Body of pancreas (tissue), 4 donors: Measurements from ENCODE around the gene TRIM40. TPM values are rescaled to one million over a fixed set of nuclear protein-coding genes. Genes with fewer than 3 reads are reported as not detected.

ENCODE experiments used
- ATAC-seq: fragments of 150-250 bp; one replicate; pipeline ENCODE4 v1.9.1; 2016
- DNase-seq, 4 donors: peaks; one replicate each; pipeline ENCODE4 v3.0.0-alpha.2; 2019
- H3K27ac ChIP-seq, 4 donors: fragments of 200-600 bp; sonication (generic); 1 replicate in 3 of 4; 2 replicates in 1 of 4; pipeline versions ENCODE4 v1.5.1 to v1.6.1; 2016 to 2019; ENCODE audit warnings: mild to moderate bottlenecking in 1 of 4, mixed read lengths in 1 of 4, moderate library complexity in 1 of 4
- H3K27me3 ChIP-seq, 2 donors: fragments of 200-600 bp; sonication (generic); one replicate each; pipeline ENCODE4 v1.6.0; 2016; ENCODE audit warnings: mild to moderate bottlenecking in 1 of 2
- H3K36me3 ChIP-seq, 2 donors: fragments of 200-600 bp; sonication (generic); replicated peaks in 1 of 2; 2 replicates each; pipeline ENCODE4 v1.5.1; 2016; ENCODE audit warnings: low read depth in 2 of 2; ENCODE audit not compliant: insufficient read depth in 1 of 2
- H3K4me1 ChIP-seq: fragments of 200-600 bp; sonication (generic); one replicate; pipeline ENCODE4 v1.6.0; 2016
- H3K4me3 ChIP-seq, 2 donors: fragments of 200-600 bp; sonication (generic); 1 replicate in 1 of 2; 2 replicates in 1 of 2; pipeline ENCODE4 v1.5.1; 2016 to 2019
- H3K9me3 ChIP-seq, 3 donors: fragments of 200-600 bp; sonication (generic); 1 replicate in 2 of 3; 2 replicates in 1 of 3; pipeline ENCODE4 v1.5.1; 2016
- CTCF ChIP-seq, 7 experiments: fragments of 450-650 bp in 4 of 7; fragments of 200-600 bp in 3 of 7; sonication (generic) in 3 of 7; IDR thresholded peaks; one replicate each; pipeline ENCODE4 v1.5.1; 2016 to 2019; ENCODE audit warnings: antibody characterized with exemption in 7 of 7
- POLR2A ChIP-seq, 3 donors: fragments of 450-650 bp; IDR thresholded peaks; one replicate each; pipeline ENCODE4 v1.6.1; 2016; ENCODE audit warnings: antibody characterized with exemption in 3 of 3, mild to moderate bottlenecking in 2 of 3
- WGBS, 2 donors: methylation state at CpG; one replicate each; pipeline ENCODE4 v1.1.5; 2017; 5-methylcytosine and 5-hydroxymethylcytosine counted together
- intact Hi-C: fragments of 100-400 bp; cut with DNase I; formaldehyde crosslinking; loops from one replicate; pipeline ENCODE4 v1.15.1; 2023
- total RNA-seq, 2 donors: library from RNA; depleted of rRNA; stranded (reverse); fragments of >200 nt; gene quantifications; one replicate each; pipeline ENCODE4 v1.1.0, GENCODE V29; 2016

Gene TRIM40
- total RNA-seq, 2 donors from 2014 or later, result not detected

GRCh38 chr6:30122515-30122914 lies 13.4 kb upstream of the TRIM40 start:
- Histone ChIP-seq H3K4me3 (no peak overlapping the region), H3K27ac (no peak overlapping the region), H3K27me3 (peaks cover 0 to under 1% of the 10 kb centered on the region in 2 donors), H3K4me1 (peaks cover under 1% of the 10 kb centered on the region), H3K36me3 (no peaks in the 10 kb centered on the region), H3K9me3 (no peaks in the 10 kb centered on the region)
- intact Hi-C loops, result no loop called here
- 22 to 53% methylated on average over 2 of the region's 2 CpGs for WGBS, 2 donors
- ATAC-seq (no peak), DNase-seq (no peak)
- TF ChIP-seq CTCF (IDR thresholded peaks at IDR 0.05) (no peak), POLR2A (IDR thresholded peaks at IDR 0.05) (no peak)

- WGBS, 2 donors, result 14 to 23% methylated on average over 39 to 50 of the region's 50 CpGs
- intact Hi-C loops, result no loop called here
- Histone ChIP-seq H3K4me1 (peaks cover 10% of the 10 kb centered on the region), H3K9me3 (no peaks in the 10 kb centered on the region), H3K4me3 (no peak overlapping the region), H3K36me3 (no peaks in the 10 kb centered on the region), H3K27ac (no peak overlapping the region), H3K27me3 (peaks cover 0 to 24% of the 10 kb centered on the region in 2 donors)
- no peak for ATAC-seq
- TF ChIP-seq POLR2A (IDR thresholded peaks at IDR 0.05), result no peak
- TF ChIP-seq CTCF (IDR thresholded peaks at IDR 0.05), result no peak
- peak in 1 of 4 donors; percentile 11 for DNase-seq
Measured at GRCh38 chr6:30127238-30128093, 8.5 kb upstream of the TRIM40 start.

GRCh38 chr6:30129265-30130178 lies 6.4 kb upstream of the TRIM40 start:
- Histone ChIP-seq H3K27ac (no peak overlapping the region), H3K27me3 (peaks cover 0 to 24% of the 10 kb centered on the region in 2 donors), H3K4me3 (no peak overlapping the region), H3K36me3 (no peaks in the 10 kb centered on the region), H3K9me3 (no peaks in the 10 kb centered on the region), H3K4me1 (peaks cover 10% of the 10 kb centered on the region)
- ATAC-seq, result no peak
- intact Hi-C loops, result no loop called here
- 54 to 59% methylated on average over 10 of the region's 10 CpGs for WGBS, 2 donors
- no peak for DNase-seq
- TF ChIP-seq CTCF (IDR thresholded peaks at IDR 0.05) (no peak), POLR2A (IDR thresholded peaks at IDR 0.05) (no peak)

GRCh38 chr6:30130179-30130679 lies 5.7 kb upstream of the TRIM40 start:
- H3K27ac ChIP-seq, result no peak overlapping the region
- no peak overlapping the region for H3K4me3 ChIP-seq
- no peaks in the 10 kb centered on the region for H3K9me3 ChIP-seq
- TF ChIP-seq POLR2A (IDR thresholded peaks at IDR 0.05) (no peak), CTCF (IDR thresholded peaks at IDR 0.05) (no peak)
- no peaks in the 10 kb centered on the region for H3K36me3 ChIP-seq
- WGBS, 2 donors, result 52% methylated on average over 4 of the region's 4 CpGs
- intact Hi-C loops, result no loop called here
- DNase-seq (no peak), ATAC-seq (no peak)
- peaks cover 0 to 24% of the 10 kb centered on the region in 2 donors for H3K27me3 ChIP-seq
- peaks cover 10% of the 10 kb centered on the region for H3K4me1 ChIP-seq
